Activated CD4-positive, CD25-positive, alpha-beta regulatory T cell treated with anti-CD3 and anti-CD28 coated beads, Interleukin-2, amount 50 U/mL, for 72 hours (primary cell): ENCODE results near the gene IZUMO4.
"Not testable (repeated sequence)": the region's sequence is repeated elsewhere in the genome, so short reads cannot be mapped to it uniquely, and the experiment has no call there.

Source experiments
- DNase-seq: peaks from one replicate; pipeline ENCODE4 v3.0.0; 2021

The IZUMO4 gene

GRCh38 chr19:2129022-2129421 lies 32.3 kb downstream of the IZUMO4 start:
- no peak for DNase-seq

GRCh38 chr19:2129486-2129885 lies 32.8 kb downstream of the IZUMO4 start:
- DNase-seq = no peak

GRCh38 chr19:2129892-2130770 lies 33.4 kb downstream of the IZUMO4 start:
- DNase-seq = no peak

- DNase-seq = not testable (repeated sequence)
Measured at GRCh38 chr19:2131012-2131975, 34.6 kb downstream of the IZUMO4 start.

- no peak for DNase-seq
Measured at GRCh38 chr19:2132191-2132590, 35.5 kb downstream of the IZUMO4 start.

- no peak for DNase-seq
Measured at GRCh38 chr19:2132731-2133490, 36.2 kb downstream of the IZUMO4 start.

GRCh38 chr19:2135474-2136402 lies 39.0 kb downstream of the IZUMO4 start:
- no peak for DNase-seq

- no peak for DNase-seq
Measured at GRCh38 chr19:2136796-2137195, 40.1 kb downstream of the IZUMO4 start.

- DNase-seq = no peak
Measured at GRCh38 chr19:2138061-2138728, 41.5 kb downstream of the IZUMO4 start.

- no peak for DNase-seq
Measured at GRCh38 chr19:2139385-2140137, 42.8 kb downstream of the IZUMO4 start.

GRCh38 chr19:2140138-2140569 lies 43.4 kb downstream of the IZUMO4 start:
- DNase-seq = no peak

GRCh38 chr19:2142173-2142829 lies 45.6 kb downstream of the IZUMO4 start:
- DNase-seq = no peak

- DNase-seq = no peak
Measured at GRCh38 chr19:2144190-2144589, 47.5 kb downstream of the IZUMO4 start.

GRCh38 chr19:2145831-2146241 lies 49.1 kb downstream of the IZUMO4 start:
- DNase-seq = no peak

- no peak for DNase-seq
Measured at GRCh38 chr19:2148482-2149135, 51.9 kb downstream of the IZUMO4 start.
